WTC11 (cell line): ENCODE data around the gene RANGAP1.

Source experiments
- CREM ChIP-seq: sonication (generic); formaldehyde crosslinking; IDR thresholded peaks from 2 replicates; pipeline ENCODE4 v1.8.1; 2022; ENCODE audit warnings: mild to moderate bottlenecking, missing genetic modification reagents, moderate library complexity
- ELF4 ChIP-seq: sonication (generic); formaldehyde crosslinking; IDR thresholded peaks from 2 replicates; pipeline ENCODE4 v1.8.1; 2022; ENCODE audit warnings: low read depth, mild to moderate bottlenecking, moderate library complexity, missing genetic modification reagents
- RORB ChIP-seq: fragments of 250-450 bp; sonication (Bioruptor Pico); IDR thresholded peaks from 2 replicates; pipeline ENCODE4 v1.9.0; 2021; ENCODE audit warnings: mild to moderate bottlenecking
- ZNF138 ChIP-seq: sonication (generic); formaldehyde crosslinking; conservative IDR thresholded peaks from 2 replicates; pipeline ENCODE4 v1.8.1; 2022; ENCODE audit warnings: mild to moderate bottlenecking, moderate library complexity, missing genetic modification reagents
- TF ChIP-seq, protein P1 (sequence below): sonication (generic); formaldehyde crosslinking; conservative IDR thresholded peaks from 2 replicates; pipeline ENCODE4 v1.8.1; 2022; ENCODE audit warnings: mild to moderate bottlenecking, missing genetic modification reagents
- TF ChIP-seq, protein P2 (sequence below): fragments of 200-600 bp; IDR thresholded peaks from 2 replicates; pipeline ENCODE4 v1.8.0; 2022; ENCODE audit warnings: antibody characterized with exemption
- TF ChIP-seq, protein P3 (sequence below): sonication (generic); formaldehyde crosslinking; IDR thresholded peaks from 2 replicates; pipeline ENCODE4 v1.8.0; 2022; ENCODE audit warnings: mild to moderate bottlenecking, missing genetic modification reagents

DNA sequence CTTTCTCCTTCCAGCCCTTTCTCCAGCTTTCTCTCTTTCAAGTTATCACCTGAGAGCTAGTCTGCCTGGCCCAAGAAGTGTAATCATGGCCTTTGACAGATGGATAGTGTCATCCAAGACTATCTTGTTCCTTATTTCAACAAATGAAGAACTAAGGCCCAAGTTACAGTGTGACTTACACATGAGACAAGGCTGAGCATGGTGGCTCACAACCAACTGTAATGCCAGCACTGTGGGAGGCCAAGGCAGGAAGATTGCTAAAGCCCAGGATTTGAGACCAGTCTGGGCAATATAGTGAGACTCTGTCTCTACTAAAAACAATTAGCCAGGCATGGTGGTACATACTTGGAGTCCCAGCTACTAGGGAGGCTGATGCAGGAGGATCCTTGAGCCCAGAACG, 3.7 kb upstream of the RANGAP1 start:
- TF ChIP-seq, protein P1, sequence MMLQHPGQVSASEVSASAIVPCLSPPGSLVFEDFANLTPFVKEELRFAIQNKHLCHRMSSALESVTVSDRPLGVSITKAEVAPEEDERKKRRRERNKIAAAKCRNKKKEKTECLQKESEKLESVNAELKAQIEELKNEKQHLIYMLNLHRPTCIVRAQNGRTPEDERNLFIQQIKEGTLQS (CRISPR knock-in tag) = no peak
- TF ChIP-seq ELF4 = no peak
- TF ChIP-seq, protein P2, sequence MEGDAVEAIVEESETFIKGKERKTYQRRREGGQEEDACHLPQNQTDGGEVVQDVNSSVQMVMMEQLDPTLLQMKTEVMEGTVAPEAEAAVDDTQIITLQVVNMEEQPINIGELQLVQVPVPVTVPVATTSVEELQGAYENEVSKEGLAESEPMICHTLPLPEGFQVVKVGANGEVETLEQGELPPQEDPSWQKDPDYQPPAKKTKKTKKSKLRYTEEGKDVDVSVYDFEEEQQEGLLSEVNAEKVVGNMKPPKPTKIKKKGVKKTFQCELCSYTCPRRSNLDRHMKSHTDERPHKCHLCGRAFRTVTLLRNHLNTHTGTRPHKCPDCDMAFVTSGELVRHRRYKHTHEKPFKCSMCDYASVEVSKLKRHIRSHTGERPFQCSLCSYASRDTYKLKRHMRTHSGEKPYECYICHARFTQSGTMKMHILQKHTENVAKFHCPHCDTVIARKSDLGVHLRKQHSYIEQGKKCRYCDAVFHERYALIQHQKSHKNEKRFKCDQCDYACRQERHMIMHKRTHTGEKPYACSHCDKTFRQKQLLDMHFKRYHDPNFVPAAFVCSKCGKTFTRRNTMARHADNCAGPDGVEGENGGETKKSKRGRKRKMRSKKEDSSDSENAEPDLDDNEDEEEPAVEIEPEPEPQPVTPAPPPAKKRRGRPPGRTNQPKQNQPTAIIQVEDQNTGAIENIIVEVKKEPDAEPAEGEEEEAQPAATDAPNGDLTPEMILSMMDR = no peak
- TF ChIP-seq, protein P3, sequence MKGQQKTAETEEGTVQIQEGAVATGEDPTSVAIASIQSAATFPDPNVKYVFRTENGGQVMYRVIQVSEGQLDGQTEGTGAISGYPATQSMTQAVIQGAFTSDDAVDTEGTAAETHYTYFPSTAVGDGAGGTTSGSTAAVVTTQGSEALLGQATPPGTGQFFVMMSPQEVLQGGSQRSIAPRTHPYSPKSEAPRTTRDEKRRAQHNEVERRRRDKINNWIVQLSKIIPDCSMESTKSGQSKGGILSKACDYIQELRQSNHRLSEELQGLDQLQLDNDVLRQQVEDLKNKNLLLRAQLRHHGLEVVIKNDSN (CRISPR knock-in tag) = no peak
- TF ChIP-seq CREM (CRISPR knock-in tag) = no peak
- no peak for TF ChIP-seq RORB
- TF ChIP-seq ZNF138 (CRISPR knock-in tag) = no peak
